ENCODE results near the gene ZBED4. TPM values are rescaled to one million over a fixed set of nuclear protein-coding genes. Genes with fewer than 3 reads are reported as not detected.

Gene ZBED4
- total RNA-seq, 1 experiment from 2014 or later = 23.0 TPM

- Mint-ChIP-seq H3K27ac (peak overlapping the region in 2 of 3 experiments; percentile 21 to 38; a peak in 3 of 7 replicates), H3K4me3 (no peak overlapping the region), H3K36me3 (ENCODE audit: insufficient read depth in 1 of 3, low read depth in 3 of 3) (peaks cover 35 to 56% (median 48%) of the 10 kb centered on the region in 3 experiments), H3K27me3 (ENCODE audit: low read depth) (no peaks in the 10 kb centered on the region), H3K9me3 (peaks cover 7 to 14% of the 10 kb centered on the region in 2 experiments; a peak in 4 of 5 replicates), H3K4me1 (peaks cover 0 to 5% of the 10 kb centered on the region in 2 experiments; a peak in 1 of 4 replicates)
- no peak overlapping the region for H3T11ph ChIP-seq (ENCODE audit: low read length)
- no peak for DNase-seq
- H2AK5ac ChIP-seq (ENCODE audit: insufficient read length, low read length) = no peak overlapping the region
- no peak overlapping the region for H3K23ac ChIP-seq (ENCODE audit: insufficient read length, low read depth, low read length)
- no peak overlapping the region for H3K14ac ChIP-seq (ENCODE audit: insufficient read depth, low read length)
- no peak overlapping the region for H4K5ac ChIP-seq (ENCODE audit: insufficient read length, low read depth, low read length)
- H2BK12ac ChIP-seq (ENCODE audit: insufficient read length, low read depth, low read length) = no peak overlapping the region
- H3K27ac ChIP-seq (ENCODE audit: insufficient read length, low read depth, low read length) = no peak overlapping the region
- H3K27me3 ChIP-seq (ENCODE audit: insufficient read depth, low read length) = no peaks in the 10 kb centered on the region
- H4K8ac ChIP-seq (replicated peaks; ENCODE audit: insufficient read length, low read depth, low read length) = no peak overlapping the region
- H3K9me3 ChIP-seq (ENCODE audit: control insufficient read depth, low read depth, low read length) = no peaks in the 10 kb centered on the region
- no peak overlapping the region for H3K56ac ChIP-seq (ENCODE audit: insufficient read length, low read depth, low read length)
- no peaks in the 10 kb centered on the region for H3K23me2 ChIP-seq (ENCODE audit: insufficient read length, low read depth, low read length, poor library complexity, severe bottlenecking)
- no peak for TF ChIP-seq CTCF (conservative IDR thresholded peaks at IDR 0.05)
- H3K18ac ChIP-seq (ENCODE audit: insufficient read length, low read depth, low read length) = no peak overlapping the region
- no peak overlapping the region for H2BK15ac ChIP-seq (ENCODE audit: low read depth, low read length)
- H3K4ac ChIP-seq (ENCODE audit: low read depth, low read length) = no peak overlapping the region
- H3K4me1 ChIP-seq (ENCODE audit: insufficient read depth, low read length) = no peaks in the 10 kb centered on the region
- no peak overlapping the region for H2AFZ ChIP-seq (ENCODE audit: low read length)
- H3K79me2 ChIP-seq (ENCODE audit: insufficient read depth, low read length) = no peaks in the 10 kb centered on the region
- H3K79me1 ChIP-seq (ENCODE audit: insufficient read depth, low read depth, low read length, poor library complexity, severe bottlenecking) = no peaks in the 10 kb centered on the region
- H2BK120ac ChIP-seq (ENCODE audit: low read depth, low read length, poor library complexity, severe bottlenecking) = no peak overlapping the region
- no CpG with 5 or more reads among the region's 30 CpGs for WGBS (ENCODE audit: extremely low coverage, insufficient read length, low lambda C conversion rate)
- no peak overlapping the region for H3K4me2 ChIP-seq (ENCODE audit: insufficient read depth, insufficient read length, low read length)
- no peak overlapping the region for H3K9ac ChIP-seq (ENCODE audit: extremely low read depth, insufficient read length, low read length)
- no peak overlapping the region for H2BK20ac ChIP-seq (ENCODE audit: low read depth, low read length, poor library complexity, severe bottlenecking)
- H2BK5ac ChIP-seq (ENCODE audit: insufficient read length, low read length) = no peak overlapping the region
- peaks cover 5% of the 10 kb centered on the region for H4K20me1 ChIP-seq (ENCODE audit: control insufficient read depth, insufficient read depth, insufficient read length)
- H4K91ac ChIP-seq (ENCODE audit: insufficient read length, low read depth, low read length) = no peak overlapping the region
Measured at GRCh38 chr22:49900441-49901230, 47.0 kb downstream of the ZBED4 start.

All from H9 (cell line).